ENCODE results near the gene PDE6C. TPM values are rescaled to one million over a fixed set of nuclear protein-coding genes. Genes with fewer than 3 reads are reported as not detected.

Gene PDE6C
- total and polyA plus RNA-seq, 4 donors = not detected

DNA sequence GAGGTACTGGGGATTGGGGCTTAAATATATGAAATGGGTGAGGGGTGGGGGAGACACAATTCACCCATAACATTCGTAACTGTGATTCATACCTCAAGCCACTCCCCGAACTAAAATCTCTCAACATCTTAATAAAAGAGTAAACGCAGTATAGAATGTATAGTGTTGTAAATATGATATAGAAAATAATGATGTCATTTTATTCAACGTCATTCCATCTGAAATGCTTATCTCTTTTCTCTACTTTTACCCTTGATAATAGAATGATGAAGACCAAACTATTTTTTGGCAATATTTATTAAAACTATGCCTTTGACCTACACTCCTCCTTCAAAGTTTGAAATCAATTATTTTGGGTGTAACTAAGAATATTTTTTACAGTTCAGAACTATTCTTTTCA is 53.7 kb downstream of the PDE6C start:
- no peaks in the 10 kb centered on the region for H3K9me3 ChIP-seq (ENCODE audit: control insufficient read depth in 4 of 4, low read length in 3 of 4)
- H3K36me3 ChIP-seq (ENCODE audit: control insufficient read depth in 4 of 4, insufficient read depth in 3 of 4, low read depth in 1 of 4, low read length in 3 of 4) = peaks cover 0 to 9% (median 5%) of the 10 kb centered on the region in 4 donors
- no peaks in the 10 kb centered on the region for H3K27me3 ChIP-seq (ENCODE audit: control insufficient read depth in 4 of 4, insufficient read depth in 4 of 4, low read length in 3 of 4)
- WGBS = 97% methylated on average over 4 of the region's 4 CpGs
- H3K9ac ChIP-seq (ENCODE audit: low read depth in 1 of 2, low read length in 2 of 2) = no peak overlapping the region
- DNase-seq (ENCODE audit: low spot score) = no peak
- TF ChIP-seq, protein P1, sequence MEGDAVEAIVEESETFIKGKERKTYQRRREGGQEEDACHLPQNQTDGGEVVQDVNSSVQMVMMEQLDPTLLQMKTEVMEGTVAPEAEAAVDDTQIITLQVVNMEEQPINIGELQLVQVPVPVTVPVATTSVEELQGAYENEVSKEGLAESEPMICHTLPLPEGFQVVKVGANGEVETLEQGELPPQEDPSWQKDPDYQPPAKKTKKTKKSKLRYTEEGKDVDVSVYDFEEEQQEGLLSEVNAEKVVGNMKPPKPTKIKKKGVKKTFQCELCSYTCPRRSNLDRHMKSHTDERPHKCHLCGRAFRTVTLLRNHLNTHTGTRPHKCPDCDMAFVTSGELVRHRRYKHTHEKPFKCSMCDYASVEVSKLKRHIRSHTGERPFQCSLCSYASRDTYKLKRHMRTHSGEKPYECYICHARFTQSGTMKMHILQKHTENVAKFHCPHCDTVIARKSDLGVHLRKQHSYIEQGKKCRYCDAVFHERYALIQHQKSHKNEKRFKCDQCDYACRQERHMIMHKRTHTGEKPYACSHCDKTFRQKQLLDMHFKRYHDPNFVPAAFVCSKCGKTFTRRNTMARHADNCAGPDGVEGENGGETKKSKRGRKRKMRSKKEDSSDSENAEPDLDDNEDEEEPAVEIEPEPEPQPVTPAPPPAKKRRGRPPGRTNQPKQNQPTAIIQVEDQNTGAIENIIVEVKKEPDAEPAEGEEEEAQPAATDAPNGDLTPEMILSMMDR (IDR thresholded peaks at IDR 0.05; ENCODE audit: low read depth, low read length, missing input control) = no peak
- no peak for TF ChIP-seq GABPA (IDR thresholded peaks at IDR 0.05 in 1 of 2, conservative IDR thresholded peaks at IDR 0.05 in 1 of 2)
- no peak for TF ChIP-seq TAF1 (conservative IDR thresholded peaks at IDR 0.05)
- TF ChIP-seq RAD21 (IDR thresholded peaks at IDR 0.05) = no peak
- TF ChIP-seq RXRA (IDR thresholded peaks at IDR 0.05) = no peak
- TF ChIP-seq NR2F2 (IDR thresholded peaks at IDR 0.05) = no peak
- TF ChIP-seq HNF4A (conservative IDR thresholded peaks at IDR 0.05) = no peak
- TF ChIP-seq, protein P2, sequence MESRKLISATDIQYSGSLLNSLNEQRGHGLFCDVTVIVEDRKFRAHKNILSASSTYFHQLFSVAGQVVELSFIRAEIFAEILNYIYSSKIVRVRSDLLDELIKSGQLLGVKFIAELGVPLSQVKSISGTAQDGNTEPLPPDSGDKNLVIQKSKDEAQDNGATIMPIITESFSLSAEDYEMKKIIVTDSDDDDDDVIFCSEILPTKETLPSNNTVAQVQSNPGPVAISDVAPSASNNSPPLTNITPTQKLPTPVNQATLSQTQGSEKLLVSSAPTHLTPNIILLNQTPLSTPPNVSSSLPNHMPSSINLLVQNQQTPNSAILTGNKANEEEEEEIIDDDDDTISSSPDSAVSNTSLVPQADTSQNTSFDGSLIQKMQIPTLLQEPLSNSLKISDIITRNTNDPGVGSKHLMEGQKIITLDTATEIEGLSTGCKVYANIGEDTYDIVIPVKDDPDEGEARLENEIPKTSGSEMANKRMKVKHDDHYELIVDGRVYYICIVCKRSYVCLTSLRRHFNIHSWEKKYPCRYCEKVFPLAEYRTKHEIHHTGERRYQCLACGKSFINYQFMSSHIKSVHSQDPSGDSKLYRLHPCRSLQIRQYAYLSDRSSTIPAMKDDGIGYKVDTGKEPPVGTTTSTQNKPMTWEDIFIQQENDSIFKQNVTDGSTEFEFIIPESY (IDR thresholded peaks at IDR 0.05) = no peak
- TF ChIP-seq, protein P3, sequence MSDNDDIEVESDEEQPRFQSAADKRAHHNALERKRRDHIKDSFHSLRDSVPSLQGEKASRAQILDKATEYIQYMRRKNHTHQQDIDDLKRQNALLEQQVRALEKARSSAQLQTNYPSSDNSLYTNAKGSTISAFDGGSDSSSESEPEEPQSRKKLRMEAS (IDR thresholded peaks at IDR 0.05) = no peak
- TF ChIP-seq HNF4G (IDR thresholded peaks at IDR 0.05) = no peak
- H3K4me1 ChIP-seq (ENCODE audit: control insufficient read depth in 4 of 4, insufficient read depth in 4 of 4, low read length in 3 of 4) = peaks cover 5 to 34% (median 26%) of the 10 kb centered on the region in 4 donors
- no peak overlapping the region for H3K4me3 ChIP-seq (ENCODE audit: low read depth in 1 of 3, low read length in 3 of 3)
- no peak overlapping the region for H3K27ac ChIP-seq (ENCODE audit: low read depth in 1 of 2, low read length in 2 of 2)

DNA sequence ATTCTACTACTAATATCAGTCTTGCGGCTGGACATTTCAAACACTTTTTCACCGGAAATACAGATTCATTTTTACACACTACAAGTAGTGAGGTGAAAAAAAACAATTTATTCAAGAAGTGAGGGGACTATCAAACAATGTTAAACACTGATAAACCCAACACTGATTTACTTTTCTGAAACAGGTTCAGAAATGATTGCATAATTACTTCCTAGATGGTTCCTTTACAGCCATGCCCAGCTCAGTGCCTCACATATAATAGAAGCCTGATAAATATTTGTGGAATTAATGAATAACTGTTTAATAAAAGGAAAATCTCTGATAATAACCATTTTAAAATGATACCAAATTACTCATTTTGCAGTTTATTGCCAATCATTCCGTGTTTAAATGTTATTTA is 55.5 kb downstream of the PDE6C start:
- no peak overlapping the region for H3K27ac ChIP-seq (ENCODE audit: low read depth in 1 of 2, low read length in 2 of 2)
- no peak overlapping the region for H3K4me3 ChIP-seq (ENCODE audit: low read depth in 1 of 3, low read length in 3 of 3)
- no peak overlapping the region for H3K9ac ChIP-seq (ENCODE audit: low read depth in 1 of 2, low read length in 2 of 2)
- 71% methylated on average over 3 of the region's 3 CpGs for WGBS
- no peaks in the 10 kb centered on the region for H3K9me3 ChIP-seq (ENCODE audit: control insufficient read depth in 4 of 4, low read length in 3 of 4)
- TF ChIP-seq HNF4A (conservative IDR thresholded peaks at IDR 0.05) (peak in 1 of 2 donors; percentile 27), EGR1 (IDR thresholded peaks at IDR 0.05; ENCODE audit: low read depth in 2 of 2) (no peak), RAD21 (IDR thresholded peaks at IDR 0.05) (no peak), JUND (IDR thresholded peaks at IDR 0.05) (no peak), NR2F2 (IDR thresholded peaks at IDR 0.05) (no peak), GABPA (IDR thresholded peaks at IDR 0.05 in 1 of 2, conservative IDR thresholded peaks at IDR 0.05 in 1 of 2) (no peak), RXRA (IDR thresholded peaks at IDR 0.05) (peak in 1 of 2 donors; percentile 27), FOXA2 (IDR thresholded peaks at IDR 0.05) (no peak), FOXA1 (IDR thresholded peaks at IDR 0.05) (no peak), HNF4G (IDR thresholded peaks at IDR 0.05) (no peak), TAF1 (conservative IDR thresholded peaks at IDR 0.05) (no peak)
- TF ChIP-seq, protein P2 (IDR thresholded peaks at IDR 0.05) = no peak
- TF ChIP-seq, protein P4, sequence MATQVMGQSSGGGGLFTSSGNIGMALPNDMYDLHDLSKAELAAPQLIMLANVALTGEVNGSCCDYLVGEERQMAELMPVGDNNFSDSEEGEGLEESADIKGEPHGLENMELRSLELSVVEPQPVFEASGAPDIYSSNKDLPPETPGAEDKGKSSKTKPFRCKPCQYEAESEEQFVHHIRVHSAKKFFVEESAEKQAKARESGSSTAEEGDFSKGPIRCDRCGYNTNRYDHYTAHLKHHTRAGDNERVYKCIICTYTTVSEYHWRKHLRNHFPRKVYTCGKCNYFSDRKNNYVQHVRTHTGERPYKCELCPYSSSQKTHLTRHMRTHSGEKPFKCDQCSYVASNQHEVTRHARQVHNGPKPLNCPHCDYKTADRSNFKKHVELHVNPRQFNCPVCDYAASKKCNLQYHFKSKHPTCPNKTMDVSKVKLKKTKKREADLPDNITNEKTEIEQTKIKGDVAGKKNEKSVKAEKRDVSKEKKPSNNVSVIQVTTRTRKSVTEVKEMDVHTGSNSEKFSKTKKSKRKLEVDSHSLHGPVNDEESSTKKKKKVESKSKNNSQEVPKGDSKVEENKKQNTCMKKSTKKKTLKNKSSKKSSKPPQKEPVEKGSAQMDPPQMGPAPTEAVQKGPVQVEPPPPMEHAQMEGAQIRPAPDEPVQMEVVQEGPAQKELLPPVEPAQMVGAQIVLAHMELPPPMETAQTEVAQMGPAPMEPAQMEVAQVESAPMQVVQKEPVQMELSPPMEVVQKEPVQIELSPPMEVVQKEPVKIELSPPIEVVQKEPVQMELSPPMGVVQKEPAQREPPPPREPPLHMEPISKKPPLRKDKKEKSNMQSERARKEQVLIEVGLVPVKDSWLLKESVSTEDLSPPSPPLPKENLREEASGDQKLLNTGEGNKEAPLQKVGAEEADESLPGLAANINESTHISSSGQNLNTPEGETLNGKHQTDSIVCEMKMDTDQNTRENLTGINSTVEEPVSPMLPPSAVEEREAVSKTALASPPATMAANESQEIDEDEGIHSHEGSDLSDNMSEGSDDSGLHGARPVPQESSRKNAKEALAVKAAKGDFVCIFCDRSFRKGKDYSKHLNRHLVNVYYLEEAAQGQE (IDR thresholded peaks at IDR 0.05) = no peak
- TF ChIP-seq, protein P5, sequence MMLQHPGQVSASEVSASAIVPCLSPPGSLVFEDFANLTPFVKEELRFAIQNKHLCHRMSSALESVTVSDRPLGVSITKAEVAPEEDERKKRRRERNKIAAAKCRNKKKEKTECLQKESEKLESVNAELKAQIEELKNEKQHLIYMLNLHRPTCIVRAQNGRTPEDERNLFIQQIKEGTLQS (IDR thresholded peaks at IDR 0.05) = no peak
- TF ChIP-seq, protein P3 (IDR thresholded peaks at IDR 0.05) = no peak
- no peak for DNase-seq (ENCODE audit: low spot score)
- no peaks in the 10 kb centered on the region for H3K27me3 ChIP-seq (ENCODE audit: control insufficient read depth in 4 of 4, insufficient read depth in 4 of 4, low read length in 3 of 4)
- peaks cover 0 to 8% (median 5%) of the 10 kb centered on the region in 4 donors for H3K36me3 ChIP-seq (ENCODE audit: control insufficient read depth in 4 of 4, insufficient read depth in 3 of 4, low read depth in 1 of 4, low read length in 3 of 4)
- H3K4me1 ChIP-seq (ENCODE audit: control insufficient read depth in 4 of 4, insufficient read depth in 4 of 4, low read length in 3 of 4) = peaks cover 5 to 44% (median 36%) of the 10 kb centered on the region in 4 donors
